Measurements from ENCODE around the gene HELB.

HELB gene

GRCh38 chr12:66304296-66304900, 2.1 kb downstream of the HELB start:
- no peak for FAIRE-seq

GRCh38 chr12:66309606-66310005, 7.3 kb downstream of the HELB start:
- FAIRE-seq = no peak

- FAIRE-seq = no peak
Measured at GRCh38 chr12:66312189-66312588, 9.9 kb downstream of the HELB start.

GRCh38 chr12:66314278-66314677, 12.0 kb downstream of the HELB start:
- FAIRE-seq = no peak

GRCh38 chr12:66319266-66319954, 17.1 kb downstream of the HELB start:
- no peak for FAIRE-seq

GRCh38 chr12:66320996-66321395, 18.7 kb downstream of the HELB start:
- no peak for FAIRE-seq

GRCh38 chr12:66321435-66321834, 19.1 kb downstream of the HELB start:
- no peak for FAIRE-seq

GRCh38 chr12:66323017-66323416, 20.7 kb downstream of the HELB start:
- FAIRE-seq = no peak

- FAIRE-seq = no peak
Measured at GRCh38 chr12:66329941-66330340, 27.6 kb downstream of the HELB start.

GRCh38 chr12:66331016-66331415, 28.7 kb downstream of the HELB start:
- no peak for FAIRE-seq

GRCh38 chr12:66331814-66332213, 29.5 kb downstream of the HELB start:
- FAIRE-seq = no peak

- FAIRE-seq = no peak
Measured at GRCh38 chr12:66335746-66336145, 33.5 kb downstream of the HELB start.

- FAIRE-seq = no peak
Measured at GRCh38 chr12:66337381-66338010, 35.2 kb downstream of the HELB start.

- no peak for FAIRE-seq
Measured at GRCh38 chr12:66340131-66340530, 37.8 kb downstream of the HELB start.

- FAIRE-seq = no peak
Measured at GRCh38 chr12:66341126-66341525, 38.8 kb downstream of the HELB start.

GRCh38 chr12:66345212-66345611, 42.9 kb downstream of the HELB start:
- no peak for FAIRE-seq

GRCh38 chr12:66345956-66346355, 43.7 kb downstream of the HELB start:
- no peak for FAIRE-seq

GRCh38 chr12:66351301-66351700, 49.0 kb downstream of the HELB start:
- no peak for FAIRE-seq

GRCh38 chr12:66352197-66352596, 49.9 kb downstream of the HELB start:
- no peak for FAIRE-seq

- no peak for FAIRE-seq
Measured at GRCh38 chr12:66352899-66353298, 50.6 kb downstream of the HELB start.

GRCh38 chr12:66354291-66354690, 52.0 kb downstream of the HELB start:
- FAIRE-seq = no peak

GRCh38 chr12:66359300-66359699, 57.0 kb downstream of the HELB start:
- no peak for FAIRE-seq

- no peak for FAIRE-seq
Measured at GRCh38 chr12:66361703-66362102, 59.4 kb downstream of the HELB start.
